HepG2 (cell line): Measurements from ENCODE around the gene MLX. TPM values are rescaled to one million over a fixed set of nuclear protein-coding genes. Genes with fewer than 3 reads are reported as not detected.

ENCODE experiments used
- ATF5 ChIP-seq: sonication (generic); formaldehyde crosslinking; IDR thresholded peaks from 2 replicates; pipeline ENCODE4 v1.4.0; 2020; ENCODE audit warnings: mild to moderate bottlenecking, low read depth, missing genetic modification reagents
- BRCA1 ChIP-seq: sonication (generic); formaldehyde crosslinking; IDR thresholded peaks from 2 replicates; pipeline ENCODE4 v1.4.0; 2020; ENCODE audit warnings: missing genetic modification reagents
- CENPT ChIP-seq: sonication (generic); formaldehyde crosslinking; IDR thresholded peaks from 2 replicates; pipeline ENCODE4 v1.8.0; 2022; ENCODE audit warnings: low read depth, mild to moderate bottlenecking, moderate library complexity, missing genetic modification reagents
- CERS6 ChIP-seq: sonication (generic); formaldehyde crosslinking; IDR thresholded peaks from 2 replicates; pipeline ENCODE4 v1.5.0; 2020; ENCODE audit warnings: missing genetic modification reagents
- ELF3 ChIP-seq: IDR thresholded peaks from 2 replicates; pipeline ENCODE4 v1.6.1; 2016; ENCODE audit warnings: missing genetic modification reagents, missing compliant biosample characterization
- KLF16 ChIP-seq, 2 experiments: sonication (generic) in 1 of 2; formaldehyde crosslinking in 1 of 2; IDR thresholded peaks; 2 replicates each; pipeline versions ENCODE4 v1.6.1 to v1.8.0; 2016 to 2023; ENCODE audit warnings: missing genetic modification reagents in 2 of 2, missing compliant biosample characterization in 1 of 2
- MAFF ChIP-seq: IDR thresholded peaks from 2 replicates; pipeline ENCODE4 v1.6.1; 2011; ENCODE audit warnings: low read depth, low read length, improper control_type of control experiment
- MIXL1 ChIP-seq: IDR thresholded peaks from 2 replicates; pipeline ENCODE4 v1.6.1; 2016
- PAF1 ChIP-seq: IDR thresholded peaks from 2 replicates; pipeline ENCODE4 v1.6.1; 2016; ENCODE audit warnings: missing genetic modification reagents, missing compliant biosample characterization
- POGZ ChIP-seq: sonication (generic); formaldehyde crosslinking; IDR thresholded peaks from 2 replicates; pipeline ENCODE4 v1.4.0; 2020; ENCODE audit warnings: mild to moderate bottlenecking, missing genetic modification reagents
- PRDM4 ChIP-seq: sonication (generic); formaldehyde crosslinking; IDR thresholded peaks from 2 replicates; pipeline ENCODE4 v1.9.0; 2021; ENCODE audit warnings: missing genetic modification reagents, borderline replicate concordance
- SCMH1 ChIP-seq: sonication (generic); formaldehyde crosslinking; IDR thresholded peaks from 2 replicates; pipeline ENCODE4 v1.9.0; 2021; ENCODE audit warnings: missing genetic modification reagents, mild to moderate bottlenecking, borderline replicate concordance
- SMAD1 ChIP-seq: sonication (generic); formaldehyde crosslinking; IDR thresholded peaks from 2 replicates; pipeline ENCODE4 v1.4.0; 2020; ENCODE audit warnings: missing genetic modification reagents, low read depth, mild to moderate bottlenecking, borderline replicate concordance
- SOX5 ChIP-seq: IDR thresholded peaks from 2 replicates; pipeline ENCODE4 v1.6.1; 2016; ENCODE audit warnings: borderline replicate concordance
- ZNF230 ChIP-seq: sonication (generic); formaldehyde crosslinking; IDR thresholded peaks from 2 replicates; pipeline ENCODE4 v1.4.0; 2020; ENCODE audit warnings: mild to moderate bottlenecking, missing genetic modification reagents
- ZNF256 ChIP-seq: sonication (generic); formaldehyde crosslinking; conservative IDR thresholded peaks from 2 replicates; pipeline ENCODE4 v1.4.0; 2020; ENCODE audit warnings: missing genetic modification reagents
- ZNF501 ChIP-seq: sonication (generic); formaldehyde crosslinking; IDR thresholded peaks from 2 replicates; pipeline ENCODE4 v1.5.1; 2020; ENCODE audit warnings: mild to moderate bottlenecking, moderate library complexity, missing genetic modification reagents
- ZNF746 ChIP-seq: sonication (generic); formaldehyde crosslinking; IDR thresholded peaks from 2 replicates; pipeline ENCODE4 v1.8.0; 2022; ENCODE audit warnings: mild to moderate bottlenecking, missing genetic modification reagents
- ZNF790 ChIP-seq: sonication (generic); formaldehyde crosslinking; IDR thresholded peaks from 2 replicates; pipeline ENCODE4 v1.8.0; 2022; ENCODE audit warnings: missing genetic modification reagents, mild to moderate bottlenecking, borderline replicate concordance
- ZSCAN29 ChIP-seq: sonication (generic); formaldehyde crosslinking; conservative IDR thresholded peaks from 2 replicates; pipeline ENCODE4 v1.4.0; 2020; ENCODE audit warnings: mild to moderate bottlenecking, missing genetic modification reagents
- polyA plus RNA-seq, 8 experiments: library from polyadenylated mRNA; depleted of rRNA in 3 of 8; stranded (reverse) in 7 of 8; unstranded in 1 of 8; fragments of >200 nt; fragmentation: Illumina TruSeq in 4 of 8; extraction: Trizol in 4 of 8; gene quantifications; 2 replicates each; pipeline versions ENCODE4 v1.2.1 to v1.2.3, GENCODE V29; 2011 to 2016; ENCODE audit warnings: low read depth in 4 of 8, missing spikeins in 1 of 8, mixed read lengths in 1 of 8; ENCODE audit not compliant: insufficient read depth in 1 of 8
- total RNA-seq, 5 experiments: library from RNA; depleted of rRNA; stranded (reverse); fragments of >200 nt; fragmentation: Illumina TruSeq; extraction: Trizol; gene quantifications; 2 replicates each; pipeline ENCODE4 v1.2.3, GENCODE V29; 2016; ENCODE audit warnings: low read depth in 1 of 5
- TF ChIP-seq, protein P1 (sequence below): IDR thresholded peaks from 2 replicates; pipeline ENCODE4 v1.6.1; 2016; ENCODE audit warnings: low read depth, borderline replicate concordance
- TF ChIP-seq, protein P2 (sequence below): sonication (generic); formaldehyde crosslinking; IDR thresholded peaks from 2 replicates; pipeline ENCODE4 v1.8.0; 2022; ENCODE audit warnings: mild to moderate bottlenecking, missing genetic modification reagents

Gene MLX
- total and polyA plus RNA-seq, 2 of the 13 experiments (the other 11 are each of a cell fraction or from before 2014, with no cell fraction given) = 38.9 to 74.4 TPM

- TF ChIP-seq PAF1 (no peak), ZSCAN29 (CRISPR knock-in tag) (peak; percentile 61; the same call in 1 of the 2 replicates), MIXL1 (peak; percentile 74), MAFF (peak; percentile 23; the same call in 1 of the 2 replicates), ZNF746 (peak; percentile 75), KLF16 (CRISPR knock-in tag; IDR thresholded peaks at IDR 0.05) (peak in 1 of 2 experiments; percentile 82; a peak in 2 of 4 replicates), SOX5 (CRISPR knock-in tag) (peak; percentile 50), ZNF501 (CRISPR knock-in tag) (peak; percentile 86; the same call in 1 of the 2 replicates), PRDM4 (peak; percentile 90; the same call in 1 of the 2 replicates), ZNF790 (CRISPR knock-in tag) (peak; percentile 93; the same call in 1 of the 2 replicates), ZNF256 (CRISPR knock-in tag) (peak; percentile 76; the same call in 1 of the 2 replicates), CERS6 (CRISPR knock-in tag) (no peak), CENPT (CRISPR knock-in tag) (no peak), ATF5 (CRISPR knock-in tag) (0 out of 2 replicates have a peak, but pooled peaks have one; percentile 4), SCMH1 (CRISPR knock-in tag) (no peak), ZNF230 (CRISPR knock-in tag) (no peak), ELF3 (CRISPR knock-in tag) (peak; percentile 98), BRCA1 (CRISPR knock-in tag) (peak; percentile 26; the same call in 1 of the 2 replicates), POGZ (CRISPR knock-in tag) (peak; percentile 81), SMAD1 (CRISPR knock-in tag) (0 out of 2 replicates have a peak, but pooled peaks have one; percentile 30)
- TF ChIP-seq, protein P1, sequence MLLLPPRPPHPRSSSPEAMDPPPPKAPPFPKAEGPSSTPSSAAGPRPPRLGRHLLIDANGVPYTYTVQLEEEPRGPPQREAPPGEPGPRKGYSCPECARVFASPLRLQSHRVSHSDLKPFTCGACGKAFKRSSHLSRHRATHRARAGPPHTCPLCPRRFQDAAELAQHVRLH (CRISPR knock-in tag) = peak; percentile 90; the same call in 1 of the 2 replicates
- TF ChIP-seq, protein P2, sequence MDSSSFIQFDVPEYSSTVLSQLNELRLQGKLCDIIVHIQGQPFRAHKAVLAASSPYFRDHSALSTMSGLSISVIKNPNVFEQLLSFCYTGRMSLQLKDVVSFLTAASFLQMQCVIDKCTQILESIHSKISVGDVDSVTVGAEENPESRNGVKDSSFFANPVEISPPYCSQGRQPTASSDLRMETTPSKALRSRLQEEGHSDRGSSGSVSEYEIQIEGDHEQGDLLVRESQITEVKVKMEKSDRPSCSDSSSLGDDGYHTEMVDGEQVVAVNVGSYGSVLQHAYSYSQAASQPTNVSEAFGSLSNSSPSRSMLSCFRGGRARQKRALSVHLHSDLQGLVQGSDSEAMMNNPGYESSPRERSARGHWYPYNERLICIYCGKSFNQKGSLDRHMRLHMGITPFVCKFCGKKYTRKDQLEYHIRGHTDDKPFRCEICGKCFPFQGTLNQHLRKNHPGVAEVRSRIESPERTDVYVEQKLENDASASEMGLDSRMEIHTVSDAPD = peak; percentile 41; the same call in 1 of the 2 replicates
These were observed 5.0 kb upstream of the MLX start, which contains the start of gene COASY (continued) for GRCh38 chr17:42561897-42562387.
